ENCODE results near the gene ZNF263.

ZNF263 gene

DNA sequence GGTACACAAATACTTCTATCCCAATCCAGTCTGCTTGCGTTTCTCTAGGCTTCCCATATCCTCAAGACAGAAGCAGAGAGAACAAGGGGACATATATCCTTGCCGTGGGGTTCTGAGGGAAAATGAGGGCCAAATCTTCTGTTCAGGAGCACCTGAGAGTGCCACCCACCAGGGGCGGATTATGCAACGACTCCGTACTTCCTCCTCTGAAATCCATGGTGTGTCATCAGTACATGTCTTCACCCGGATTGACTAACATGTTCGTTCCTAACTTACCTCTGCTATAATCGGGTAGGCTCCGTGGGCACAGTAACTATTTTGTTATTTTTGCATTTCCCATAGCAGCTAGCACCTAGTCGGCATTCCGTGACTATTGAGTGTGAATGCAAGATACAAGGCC, 40.6 kb upstream of the ZNF263 start:
- CTCF ChIA-PET = no interaction called here
- POLR2A ChIA-PET (ENCODE audit: low non-redundant PET) = no interaction called here
- H3K27ac ChIP-seq = no peak overlapping the region
- TF ChIP-seq, protein P1, sequence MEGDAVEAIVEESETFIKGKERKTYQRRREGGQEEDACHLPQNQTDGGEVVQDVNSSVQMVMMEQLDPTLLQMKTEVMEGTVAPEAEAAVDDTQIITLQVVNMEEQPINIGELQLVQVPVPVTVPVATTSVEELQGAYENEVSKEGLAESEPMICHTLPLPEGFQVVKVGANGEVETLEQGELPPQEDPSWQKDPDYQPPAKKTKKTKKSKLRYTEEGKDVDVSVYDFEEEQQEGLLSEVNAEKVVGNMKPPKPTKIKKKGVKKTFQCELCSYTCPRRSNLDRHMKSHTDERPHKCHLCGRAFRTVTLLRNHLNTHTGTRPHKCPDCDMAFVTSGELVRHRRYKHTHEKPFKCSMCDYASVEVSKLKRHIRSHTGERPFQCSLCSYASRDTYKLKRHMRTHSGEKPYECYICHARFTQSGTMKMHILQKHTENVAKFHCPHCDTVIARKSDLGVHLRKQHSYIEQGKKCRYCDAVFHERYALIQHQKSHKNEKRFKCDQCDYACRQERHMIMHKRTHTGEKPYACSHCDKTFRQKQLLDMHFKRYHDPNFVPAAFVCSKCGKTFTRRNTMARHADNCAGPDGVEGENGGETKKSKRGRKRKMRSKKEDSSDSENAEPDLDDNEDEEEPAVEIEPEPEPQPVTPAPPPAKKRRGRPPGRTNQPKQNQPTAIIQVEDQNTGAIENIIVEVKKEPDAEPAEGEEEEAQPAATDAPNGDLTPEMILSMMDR (conservative IDR thresholded peaks at IDR 0.05; ENCODE audit: low read depth) = no peak
- DNase-seq (ENCODE audit: low spot score) = peak; percentile 51

DNA sequence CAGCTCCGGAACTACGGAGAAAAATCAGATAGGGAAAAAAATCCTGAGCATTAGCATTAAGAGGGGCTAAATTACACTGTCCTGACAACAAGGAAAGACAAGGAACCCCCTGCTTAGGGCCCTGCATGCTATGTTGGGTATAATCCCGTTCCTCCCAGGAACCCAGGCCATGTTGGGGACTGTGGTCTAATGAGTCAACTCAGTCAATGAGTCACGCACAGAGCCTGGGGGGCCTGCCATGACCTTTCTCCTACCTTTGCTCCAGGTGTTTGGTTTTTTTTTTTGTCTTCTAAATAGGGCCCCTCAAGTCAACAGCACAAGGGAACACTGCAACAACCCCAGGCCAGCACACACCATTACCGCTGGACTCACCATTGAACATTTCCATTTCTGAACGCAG, 39.4 kb upstream of the ZNF263 start:
- POLR2A ChIA-PET (ENCODE audit: low non-redundant PET) = no interaction called here
- H3K27ac ChIP-seq = no peak overlapping the region
- CTCF ChIA-PET = no interaction called here

DNA sequence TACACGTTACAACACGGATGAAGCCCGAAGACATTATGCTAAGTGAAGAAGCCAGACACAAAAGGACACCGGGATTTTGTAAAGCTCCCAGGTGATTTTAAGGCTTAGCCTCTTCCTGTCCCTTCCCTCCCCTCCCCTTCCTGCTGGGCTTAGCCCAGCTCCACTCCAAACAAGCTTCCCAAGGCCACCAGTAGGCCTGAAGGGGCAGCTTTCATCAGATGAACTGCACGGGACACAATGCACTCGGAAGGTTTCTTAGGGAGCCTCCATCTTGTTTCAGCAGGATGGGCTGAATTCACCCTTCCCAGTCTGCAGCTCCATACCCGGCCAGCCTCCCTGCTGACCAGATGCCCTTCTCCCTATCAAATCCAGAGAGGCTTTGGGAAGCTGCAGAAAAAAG, 37.3 kb upstream of the ZNF263 start:
- ChIA-PET CTCF (no interaction called here), POLR2A (ENCODE audit: low non-redundant PET) (no interaction called here)
- TF ChIP-seq, protein P1 (conservative IDR thresholded peaks at IDR 0.05; ENCODE audit: low read depth) = no peak

More for the DNA sequence above, 39.4 kb upstream of the ZNF263 start:
- peak; percentile 50 for DNase-seq (ENCODE audit: low spot score)
- TF ChIP-seq, protein P1 (conservative IDR thresholded peaks at IDR 0.05; ENCODE audit: low read depth) = no peak

DNA sequence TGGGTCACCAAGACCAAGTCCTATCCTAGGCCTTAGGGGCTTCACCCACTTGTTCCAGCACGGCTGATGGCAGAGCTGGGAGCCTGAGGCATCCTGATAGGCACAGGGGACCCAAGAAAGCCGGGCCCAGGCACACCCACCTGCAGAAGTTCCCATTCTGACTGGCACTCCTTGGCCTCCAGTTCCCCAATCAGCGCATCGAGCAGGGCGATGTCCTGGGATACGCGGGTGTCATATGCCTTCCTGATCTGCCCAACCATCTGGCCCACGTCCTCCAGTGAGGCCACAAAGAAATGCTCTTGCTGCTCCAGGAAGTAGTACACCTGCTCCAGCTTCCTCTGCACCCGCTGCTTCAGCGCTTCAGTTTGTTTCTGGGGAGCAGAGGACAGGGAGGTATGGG, 36.4 kb upstream of the ZNF263 start:
- CTCF ChIA-PET = interaction anchor here (0.9 kb wide), 1 partner anchor 84 kb away, joined by 3 read pairs; no protein-coding TSS in a partner anchor
- TF ChIP-seq, protein P1 (conservative IDR thresholded peaks at IDR 0.05; ENCODE audit: low read depth) = no peak
- POLR2A ChIA-PET (ENCODE audit: low non-redundant PET) = no interaction called here

More for the DNA sequence above, 37.3 kb upstream of the ZNF263 start:
- H3K27ac ChIP-seq = no peak overlapping the region
- DNase-seq (ENCODE audit: low spot score) = no peak

DNA sequence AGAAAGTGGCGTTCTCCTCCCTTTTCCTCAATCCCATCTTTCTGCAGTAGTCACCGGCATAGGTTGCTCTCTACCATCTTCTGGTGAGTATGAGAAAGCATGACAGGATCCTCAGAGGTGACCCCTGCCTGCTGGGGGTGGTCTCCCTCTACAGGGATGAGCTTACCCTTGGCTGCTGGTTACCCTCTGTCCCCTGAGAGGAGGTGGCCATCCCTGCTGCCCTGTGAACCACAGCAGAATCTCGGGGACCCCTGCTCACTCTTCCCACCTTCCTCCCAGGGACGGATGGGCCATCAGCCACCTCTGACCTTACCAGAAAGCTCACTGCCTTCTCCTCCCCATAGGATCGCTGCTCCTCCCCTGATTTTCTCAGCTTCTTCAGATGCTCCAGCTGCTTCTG, 34.7 kb upstream of the ZNF263 start:
- ChIA-PET POLR2A (ENCODE audit: low non-redundant PET) (no interaction called here), CTCF (no interaction called here)
- H3K27ac ChIP-seq = no peak overlapping the region
- TF ChIP-seq, protein P1 (conservative IDR thresholded peaks at IDR 0.05; ENCODE audit: low read depth) = no peak
- no peak for DNase-seq (ENCODE audit: low spot score)

More for the DNA sequence above, 36.4 kb upstream of the ZNF263 start:
- DNase-seq (ENCODE audit: low spot score) = no peak
- H3K27ac ChIP-seq = no peak overlapping the region

DNA sequence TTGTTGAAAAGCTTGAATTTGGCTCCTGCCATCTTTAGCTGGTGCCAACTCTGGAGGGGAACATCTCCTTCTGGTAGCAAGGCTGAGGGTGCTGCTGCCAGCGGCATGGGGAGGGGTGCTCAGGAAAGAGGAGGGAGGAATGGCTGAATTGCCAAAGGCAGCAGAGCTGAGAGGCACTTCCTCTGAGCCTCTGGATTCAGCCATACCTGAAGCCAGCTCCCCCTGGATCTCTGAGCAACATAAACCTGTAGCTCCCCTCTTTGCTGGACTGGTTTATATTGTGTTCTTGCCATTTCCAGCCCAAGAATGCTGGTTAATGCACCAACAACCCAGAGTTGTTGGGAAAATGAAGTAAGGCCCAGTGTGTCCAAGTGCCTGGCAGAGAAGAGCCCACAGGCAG, 34.3 kb upstream of the ZNF263 start:
- ChIA-PET POLR2A (ENCODE audit: low non-redundant PET) (no interaction called here), CTCF (no interaction called here)
- TF ChIP-seq, protein P1 (conservative IDR thresholded peaks at IDR 0.05; ENCODE audit: low read depth) = no peak
- DNase-seq (ENCODE audit: low spot score) = no peak
- H3K27ac ChIP-seq = no peak overlapping the region

DNA sequence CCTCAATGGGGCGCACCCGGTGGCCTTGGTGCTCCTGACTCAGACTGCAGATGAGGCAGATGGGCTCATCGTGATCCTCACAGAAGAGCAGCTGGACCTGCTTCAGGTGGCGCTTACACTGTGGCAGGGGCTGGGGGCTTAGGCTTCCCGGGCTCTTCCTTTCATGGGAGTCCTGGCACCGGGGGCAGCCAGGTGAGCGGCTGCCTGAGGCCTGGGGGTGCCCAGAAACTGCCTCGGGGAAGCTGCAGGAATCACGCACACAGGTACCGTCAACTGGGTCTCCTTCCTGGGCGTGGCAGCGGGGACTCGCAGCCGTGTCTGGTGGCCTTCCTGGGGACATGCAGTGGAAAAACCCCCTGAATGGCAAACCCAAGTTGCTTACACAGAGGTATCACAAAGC, 33.8 kb upstream of the ZNF263 start:
- no peak for DNase-seq (ENCODE audit: low spot score)
- H3K27ac ChIP-seq = no peak overlapping the region
- ChIA-PET POLR2A (ENCODE audit: low non-redundant PET) (no interaction called here), CTCF (no interaction called here)
- TF ChIP-seq, protein P1 (conservative IDR thresholded peaks at IDR 0.05; ENCODE audit: low read depth) = no peak

Data from RWPE1 (cell line).